Mesothelial cell of epicardium (in vitro differentiated cells): ENCODE data around the gene TOP1. TPM values are rescaled to one million over a fixed set of nuclear protein-coding genes. Genes with fewer than 3 reads are reported as not detected.

Experiments used
- DNase-seq, 2 experiments: peaks; one replicate each; pipeline ENCODE4 v3.0.0; 2021; ENCODE audit warnings: low spot score in 2 of 2; ENCODE audit not compliant: unreplicated experiment in 2 of 2
- H3K27ac Mint-ChIP-seq: 2 replicates; pipeline ENCODE4 v1.8.0; 2021; ENCODE audit warnings: mixed read lengths
- H3K27me3 Mint-ChIP-seq: 2 replicates; pipeline ENCODE4 v1.8.0; 2021; ENCODE audit warnings: low read depth, mixed read lengths
- H3K36me3 Mint-ChIP-seq: 2 replicates; pipeline ENCODE4 v1.8.0; 2021; ENCODE audit warnings: mixed read lengths
- H3K4me1 Mint-ChIP-seq: 2 replicates; pipeline ENCODE4 v1.8.0; 2021; ENCODE audit warnings: mixed read lengths
- H3K4me3 Mint-ChIP-seq: 2 replicates; pipeline ENCODE4 v1.8.0; 2021; ENCODE audit warnings: mild to moderate bottlenecking, moderate library complexity, mixed read lengths
- H3K9me3 Mint-ChIP-seq: 2 replicates; pipeline ENCODE4 v1.8.0; 2021; ENCODE audit warnings: mixed read lengths
- CTCF ChIP-seq: fragments of 200-600 bp; sonication (generic); IDR thresholded peaks from one replicate; pipeline ENCODE4 v1.5.0; 2021; ENCODE audit warnings: antibody characterized with exemption; ENCODE audit not compliant: unreplicated experiment
- total RNA-seq: library from RNA; stranded (reverse); gene quantifications from 3 replicates; pipeline ENCODE4 v1.2.1, GENCODE V29; 2021

The TOP1 gene
- total RNA-seq, 1 donor from 2014 or later: 76.7 TPM

- Mint-ChIP-seq H3K27ac (no peak overlapping the region), H3K4me3 (no peak overlapping the region), H3K9me3 (no peaks in the 10 kb centered on the region), H3K4me1 (no peaks in the 10 kb centered on the region), H3K27me3 (no peaks in the 10 kb centered on the region), H3K36me3 (peaks cover 38% of the 10 kb centered on the region)
- DNase-seq: no peak
- no peak for TF ChIP-seq CTCF
Observed at GRCh38 chr20:41100001-41100480, 71.4 kb downstream of the TOP1 start.

GRCh38 chr20:41101660-41102059, 73.0 kb downstream of the TOP1 start:
- Mint-ChIP-seq H3K4me3 (no peak overlapping the region), H3K27me3 (no peaks in the 10 kb centered on the region), H3K27ac (no peak overlapping the region), H3K9me3 (no peaks in the 10 kb centered on the region), H3K36me3 (peaks cover 37% of the 10 kb centered on the region), H3K4me1 (no peaks in the 10 kb centered on the region)
- no peak for DNase-seq
- TF ChIP-seq CTCF: no peak

GRCh38 chr20:41108531-41108930, 79.9 kb downstream of the TOP1 start:
- H3K27ac Mint-ChIP-seq: no peak overlapping the region

GRCh38 chr20:41110012-41110411, 81.4 kb downstream of the TOP1 start:
- H3K27ac Mint-ChIP-seq: no peak overlapping the region
- no peaks in the 10 kb centered on the region for H3K9me3 Mint-ChIP-seq
- no peaks in the 10 kb centered on the region for H3K4me1 Mint-ChIP-seq
- no peaks in the 10 kb centered on the region for H3K27me3 Mint-ChIP-seq
- no peak for TF ChIP-seq CTCF
- H3K36me3 Mint-ChIP-seq: peaks cover 49% of the 10 kb centered on the region
- no peak overlapping the region for H3K4me3 Mint-ChIP-seq
- DNase-seq: no peak

More at GRCh38 chr20:41108531-41108930, 79.9 kb downstream of the TOP1 start:
- Mint-ChIP-seq H3K4me1 (no peaks in the 10 kb centered on the region), H3K27me3 (no peaks in the 10 kb centered on the region), H3K4me3 (no peak overlapping the region), H3K36me3 (peaks cover 46% of the 10 kb centered on the region), H3K9me3 (no peaks in the 10 kb centered on the region)
- TF ChIP-seq CTCF: no peak
- no peak for DNase-seq

- DNase-seq: no peak
- no peak overlapping the region for H3K4me3 Mint-ChIP-seq
- no peaks in the 10 kb centered on the region for H3K27me3 Mint-ChIP-seq
- H3K36me3 Mint-ChIP-seq: peaks cover 51% of the 10 kb centered on the region
- H3K9me3 Mint-ChIP-seq: no peaks in the 10 kb centered on the region
- no peak for TF ChIP-seq CTCF
- no peaks in the 10 kb centered on the region for H3K4me1 Mint-ChIP-seq
- H3K27ac Mint-ChIP-seq: no peak overlapping the region
Observed at GRCh38 chr20:41110930-41111577, 82.4 kb downstream of the TOP1 start.
